ENCODE results near the gene SLC29A4. TPM values are rescaled to one million over a fixed set of nuclear protein-coding genes. Genes with fewer than 3 reads are reported as not detected.

SLC29A4 gene
- polyA plus RNA-seq, 1 of the 3 experiments (the other 2 are of a cell fraction) = 12.3 TPM

- peaks cover 56% of the 10 kb centered on the region for H3K79me2 ChIP-seq (ENCODE audit: insufficient read depth)
- WGBS (ENCODE audit: low lambda C conversion rate) = 97% methylated on average over 4 of the region's 4 CpGs
These were observed 61.6 kb downstream of the SLC29A4 start for GRCh38 chr7:5344342-5344741.

GRCh38 chr7:5345171-5345570, 62.4 kb downstream of the SLC29A4 start:
- H2AFZ ChIP-seq (ENCODE audit: low read depth) = no peak overlapping the region
- no peaks in the 10 kb centered on the region for H3K27me3 ChIP-seq (ENCODE audit: insufficient read depth)
- no peak overlapping the region; a peak in 1 of 4 replicates for H3K4me3 ChIP-seq (ENCODE audit: low read depth in 2 of 2, low read length in 1 of 2)
- H3K27ac ChIP-seq (ENCODE audit: low read depth in 2 of 2, low read length in 1 of 2) = no peak overlapping the region
- CTCF ChIA-PET = interaction anchor here (1.2 to 1.5 kb wide), 3 partner anchors 10 to 21 kb away, joined by 3 read pairs; no protein-coding TSS in a partner anchor
- H3K4me1 ChIP-seq (ENCODE audit: control insufficient read depth in 1 of 2, insufficient read depth in 2 of 2, low read depth in 1 of 2, low read length in 1 of 2) = no peaks in the 10 kb centered on the region
- 98% methylated on average over 10 of the region's 13 CpGs for whole genome bisulfite sequencing (ENCODE audit: low lambda C conversion rate)
- peaks cover 12% of the 10 kb centered on the region for H4K20me1 ChIP-seq (ENCODE audit: insufficient read depth)
- POLR2A ChIA-PET = no interaction called here
- H3K9ac ChIP-seq = no peak overlapping the region
- TF ChIP-seq JUND (IDR thresholded peaks at IDR 0.05) (no peak), NRF1 (IDR thresholded peaks at IDR 0.05; ENCODE audit: low read depth, low read length) (no peak), ZBTB33 (IDR thresholded peaks at IDR 0.05; ENCODE audit: borderline replicate concordance, low read depth) (no peak)
- no peaks in the 10 kb centered on the region for H3K9me3 ChIP-seq
- no peak overlapping the region for H3K4me2 ChIP-seq
- no peak for DNase-seq
- peaks cover 45 to 56% of the 10 kb centered on the region in 2 experiments for H3K36me3 ChIP-seq (replicated peaks in 1 of 2; ENCODE audit: control insufficient read depth in 1 of 2, insufficient read depth in 2 of 2, low read length in 1 of 2)
- H3K79me2 ChIP-seq (ENCODE audit: insufficient read depth) = peaks cover 56% of the 10 kb centered on the region
- H3K9me2 ChIP-seq = no peaks in the 10 kb centered on the region
- peaks cover 3% of the 10 kb centered on the region for H3F3A ChIP-seq (replicated peaks; ENCODE audit: insufficient read depth)

More at GRCh38 chr7:5344342-5344741, 61.6 kb downstream of the SLC29A4 start:
- CTCF ChIA-PET = interaction anchor here (1.2 kb wide), 1 partner anchor 18 kb away, joined by 3 read pairs; no protein-coding TSS in a partner anchor
- Histone ChIP-seq H3K4me3 (ENCODE audit: low read depth in 2 of 2, low read length in 1 of 2) (peak overlapping the region in 1 of 2 experiments; percentile 1; a peak in 1 of 4 replicates), H3K27ac (ENCODE audit: low read depth in 2 of 2, low read length in 1 of 2) (no peak overlapping the region), H3K9me2 (no peaks in the 10 kb centered on the region), H3F3A (replicated peaks; ENCODE audit: insufficient read depth) (peaks cover 3% of the 10 kb centered on the region), H3K4me2 (no peak overlapping the region), H3K9ac (no peak overlapping the region), H3K4me1 (ENCODE audit: control insufficient read depth in 1 of 2, insufficient read depth in 2 of 2, low read depth in 1 of 2, low read length in 1 of 2) (no peaks in the 10 kb centered on the region), H3K36me3 (replicated peaks in 1 of 2; ENCODE audit: control insufficient read depth in 1 of 2, insufficient read depth in 2 of 2, low read length in 1 of 2) (peaks cover 43 to 65% of the 10 kb centered on the region in 2 experiments), H3K27me3 (ENCODE audit: insufficient read depth) (no peaks in the 10 kb centered on the region), H3K9me3 (no peaks in the 10 kb centered on the region), H2AFZ (ENCODE audit: low read depth) (no peak overlapping the region), H4K20me1 (ENCODE audit: insufficient read depth) (peaks cover 5% of the 10 kb centered on the region)
- no peak for DNase-seq
- POLR2A ChIA-PET = no interaction called here
- no peak for TF ChIP-seq TEAD4 (IDR thresholded peaks at IDR 0.05; ENCODE audit: borderline replicate concordance, insufficient read depth)
- no peak for TF ChIP-seq MAX (IDR thresholded peaks at IDR 0.05; ENCODE audit: low read depth)
- no peak for TF ChIP-seq JUND (IDR thresholded peaks at IDR 0.05)
- TF ChIP-seq ZBTB33 (IDR thresholded peaks at IDR 0.05; ENCODE audit: borderline replicate concordance, low read depth) = no peak
- no peak for TF ChIP-seq YY1 (IDR thresholded peaks at IDR 0.05; ENCODE audit: low read depth)
- no peak for TF ChIP-seq TCF12 (IDR thresholded peaks at IDR 0.05)
- TF ChIP-seq NFIC (IDR thresholded peaks at IDR 0.05; ENCODE audit: borderline replicate concordance) = no peak
- no peak for TF ChIP-seq FOSL2 (IDR thresholded peaks at IDR 0.05; ENCODE audit: borderline replicate concordance, low read depth)
- no peak for TF ChIP-seq MEF2A (IDR thresholded peaks at IDR 0.05; ENCODE audit: borderline replicate concordance, low read depth)
